ENCODE data around the gene CABLES2.

CABLES2 gene

DNA sequence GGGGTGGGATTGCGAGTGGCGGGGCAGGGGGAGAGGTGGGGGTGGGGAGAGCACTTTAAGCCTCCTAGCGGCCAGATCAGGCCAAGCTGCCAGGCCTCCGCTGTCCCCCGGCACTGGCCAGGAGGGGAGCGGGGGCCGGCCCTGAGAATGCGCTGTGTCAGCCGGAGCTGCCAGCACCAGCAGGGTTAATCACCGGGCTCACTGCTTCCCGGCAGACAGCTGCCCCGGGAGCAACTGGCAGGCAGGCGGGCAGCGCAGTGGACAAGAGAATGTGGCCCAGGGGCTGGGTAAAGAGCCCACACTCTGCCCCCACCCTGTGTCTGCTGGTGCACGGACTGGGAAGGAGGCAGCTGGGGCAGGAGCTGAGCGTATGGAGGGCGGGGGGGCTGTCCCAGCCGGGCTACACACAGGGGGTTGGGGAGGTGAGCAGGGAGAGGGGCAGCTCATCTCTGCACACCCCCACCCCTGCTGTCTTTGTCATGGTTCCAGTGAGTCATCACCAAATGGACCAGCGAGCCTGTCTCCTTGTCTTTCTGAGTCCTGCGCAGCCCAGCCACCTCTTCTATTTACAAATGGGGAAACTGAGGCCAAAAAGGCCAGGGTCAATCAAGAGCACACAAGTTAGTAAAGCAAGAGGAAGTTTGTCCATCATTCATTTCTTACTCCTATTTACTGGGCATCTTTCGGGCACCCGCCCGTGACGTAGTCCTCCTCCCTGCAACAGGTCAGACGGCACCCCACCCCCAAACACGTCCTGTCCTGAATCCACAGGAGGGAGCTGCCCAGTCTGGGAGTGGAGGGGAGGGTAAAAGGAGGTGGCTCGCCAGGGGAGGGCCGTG is 37.9 kb downstream of the CABLES2 start:
- DNase-seq, result no peak

DNA sequence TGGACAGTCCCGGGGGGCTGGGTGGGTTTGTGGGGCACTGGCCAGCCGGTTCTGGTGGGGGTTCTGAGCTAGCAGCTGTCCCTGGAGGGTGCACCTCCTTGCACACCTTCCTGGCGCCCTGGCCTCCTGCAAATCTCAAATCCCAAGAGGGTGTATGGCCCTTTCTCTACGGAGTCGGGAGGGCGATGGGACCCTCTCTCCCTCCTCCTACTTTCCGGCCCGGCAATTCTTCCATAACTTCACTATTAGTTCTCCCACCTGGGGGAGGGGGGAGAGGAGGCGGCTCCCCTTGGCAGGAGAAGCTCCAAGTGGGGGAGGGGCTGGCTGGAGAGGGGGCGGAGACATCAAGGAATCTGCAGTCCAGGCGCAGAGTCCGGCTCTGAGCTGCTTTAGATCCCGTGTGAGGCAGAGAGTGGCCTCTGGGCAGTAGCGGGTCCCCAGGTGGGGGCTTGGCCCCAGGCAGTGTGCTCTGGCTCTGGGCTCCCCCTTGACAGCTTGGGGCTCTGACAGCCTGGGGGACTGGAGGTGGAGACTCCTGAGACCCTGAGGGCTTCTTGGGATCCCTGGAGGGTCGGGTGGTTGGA is 38.6 kb downstream of the CABLES2 start:
- DNase-seq, result no peak

GRCh38 chr20:62367633-62368391 is 39.3 kb downstream of the CABLES2 start:
- DNase-seq, result no peak

- DNase-seq, result no peak
These were observed 39.9 kb downstream of the CABLES2 start, which contains the start of gene LAMA5 for GRCh38 chr20:62367136-62367632. Gene LAMA5 (minus strand): TSS chr20:62367312. CDS start chr20:62367245, 67 bp downstream.

DNA sequence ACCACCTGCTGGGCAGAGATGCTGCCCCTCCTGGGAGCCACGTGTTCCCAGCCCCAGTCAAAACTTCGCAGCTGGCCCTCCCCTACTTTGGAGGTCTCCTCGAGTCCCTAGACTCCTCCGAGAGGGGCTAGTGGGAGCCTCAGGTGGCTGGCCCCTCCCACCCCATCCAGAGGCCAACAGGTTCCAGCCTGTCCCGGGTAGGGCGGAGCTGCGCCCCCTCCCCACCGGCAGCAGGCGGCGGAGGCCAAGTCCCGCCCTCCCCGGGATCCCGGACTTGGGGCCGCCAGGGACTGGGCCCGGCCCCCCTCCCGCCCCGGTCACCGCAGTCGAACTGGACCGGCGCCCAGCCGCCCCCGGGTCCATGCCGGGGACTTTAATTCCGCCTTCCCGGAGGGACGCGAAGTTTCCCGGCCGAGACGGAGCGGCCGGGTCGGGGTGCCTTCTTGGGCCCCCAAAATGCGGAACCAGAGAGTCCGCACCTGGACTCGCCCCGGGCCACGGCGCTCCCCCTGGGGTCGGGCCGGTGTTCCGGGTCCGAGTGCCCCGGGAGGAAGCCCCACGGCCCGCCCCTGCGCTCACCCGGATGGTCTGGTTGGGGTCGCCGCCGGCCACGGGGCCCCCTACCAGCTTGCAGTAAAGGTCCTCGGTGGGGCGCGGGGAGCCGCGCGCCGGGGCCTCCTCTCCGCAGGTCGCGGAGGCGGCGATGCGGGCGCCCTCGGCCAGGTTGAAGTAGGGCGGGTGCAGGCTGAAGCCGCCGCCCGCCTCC is 40.5 kb downstream of the CABLES2 start:
- DNase-seq, result no peak

GRCh38 chr20:62365814-62366369 is 41.2 kb downstream of the CABLES2 start:
- DNase-seq, result no peak

DNA sequence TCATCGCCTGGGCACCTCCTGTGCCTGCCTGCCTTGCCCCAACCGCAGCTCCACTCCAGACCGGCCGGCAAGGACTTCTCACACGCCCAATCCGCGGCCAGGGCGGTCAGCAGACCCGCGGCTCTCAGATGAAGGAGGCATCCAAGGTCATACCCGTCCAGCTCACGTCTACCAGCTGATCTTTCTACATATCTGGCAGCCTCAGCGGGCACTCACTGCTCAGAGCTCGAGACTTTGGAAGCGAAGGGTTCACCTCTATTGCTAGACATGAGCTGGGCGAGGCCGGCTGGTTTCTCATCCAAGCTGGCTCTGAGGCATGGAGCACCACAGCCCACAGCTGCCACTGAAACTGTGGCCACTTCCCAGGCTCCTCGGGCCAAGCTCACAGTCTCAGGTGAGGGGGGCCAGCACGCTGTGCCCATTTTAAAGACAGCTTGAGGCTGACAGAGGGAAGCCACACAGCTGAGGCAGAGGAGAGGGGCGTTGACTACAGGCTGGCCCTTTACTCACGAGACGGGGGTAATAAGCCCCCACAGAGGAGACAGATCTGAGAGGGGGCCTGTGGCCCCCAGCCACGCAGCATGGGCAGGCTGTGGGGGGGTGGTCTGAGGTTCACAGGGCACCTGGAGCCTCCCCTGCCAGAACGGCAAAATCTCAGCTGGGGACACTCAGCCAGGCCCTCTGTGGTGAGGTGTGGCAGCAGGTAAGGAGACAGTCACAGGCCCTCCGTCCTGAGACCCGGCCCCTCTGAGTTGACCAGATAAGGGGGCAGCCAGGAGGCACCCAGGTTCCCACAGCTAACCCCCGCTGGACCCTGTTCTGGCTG is 42.0 kb downstream of the CABLES2 start:
- no peak for DNase-seq

DNA sequence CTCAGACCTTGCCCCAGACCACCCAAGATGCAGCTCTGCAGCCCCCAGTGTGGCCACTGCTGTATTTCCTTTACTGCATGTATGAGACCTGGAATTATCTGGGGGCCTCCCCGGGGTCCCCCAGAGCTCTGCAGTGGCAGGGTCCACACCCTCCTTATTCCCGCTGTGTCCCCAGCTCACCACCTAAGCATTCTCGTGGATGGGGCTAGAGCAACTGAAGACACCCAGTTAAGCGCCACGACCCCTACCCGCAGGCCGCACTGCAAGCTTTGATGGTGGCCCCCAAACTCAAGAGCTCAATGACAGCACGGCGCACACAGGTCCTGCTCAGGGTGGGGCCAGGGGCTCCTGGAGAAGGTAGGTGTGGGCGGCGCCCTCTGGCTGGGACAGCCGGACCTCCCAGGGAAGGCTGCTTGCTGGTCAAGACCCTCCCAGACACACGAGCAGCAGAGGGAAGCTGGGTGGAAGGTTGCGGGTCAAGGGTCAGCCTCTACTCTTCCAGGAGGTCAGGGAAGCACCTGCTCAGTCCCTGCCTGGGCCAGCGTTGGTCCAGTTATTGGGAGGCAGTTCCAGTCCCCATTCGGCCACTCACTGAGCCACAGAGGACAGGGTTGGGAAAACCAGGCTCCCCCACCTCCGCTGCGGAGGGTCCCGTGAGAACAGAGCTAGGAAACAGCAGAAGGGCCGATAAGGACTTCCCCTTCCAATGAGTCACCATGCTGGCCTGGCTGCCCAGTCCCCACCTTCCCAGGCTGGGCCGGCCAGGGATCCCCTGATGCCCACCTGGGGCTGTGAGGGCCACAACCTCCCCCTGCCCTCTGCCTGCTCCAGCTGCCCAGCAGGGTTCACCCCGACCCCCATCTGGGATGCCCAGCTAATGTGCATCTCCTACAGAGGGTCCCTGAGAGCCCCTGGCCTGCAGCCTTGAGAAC is 42.9 kb downstream of the CABLES2 start:
- DNase-seq, result no peak

DNA sequence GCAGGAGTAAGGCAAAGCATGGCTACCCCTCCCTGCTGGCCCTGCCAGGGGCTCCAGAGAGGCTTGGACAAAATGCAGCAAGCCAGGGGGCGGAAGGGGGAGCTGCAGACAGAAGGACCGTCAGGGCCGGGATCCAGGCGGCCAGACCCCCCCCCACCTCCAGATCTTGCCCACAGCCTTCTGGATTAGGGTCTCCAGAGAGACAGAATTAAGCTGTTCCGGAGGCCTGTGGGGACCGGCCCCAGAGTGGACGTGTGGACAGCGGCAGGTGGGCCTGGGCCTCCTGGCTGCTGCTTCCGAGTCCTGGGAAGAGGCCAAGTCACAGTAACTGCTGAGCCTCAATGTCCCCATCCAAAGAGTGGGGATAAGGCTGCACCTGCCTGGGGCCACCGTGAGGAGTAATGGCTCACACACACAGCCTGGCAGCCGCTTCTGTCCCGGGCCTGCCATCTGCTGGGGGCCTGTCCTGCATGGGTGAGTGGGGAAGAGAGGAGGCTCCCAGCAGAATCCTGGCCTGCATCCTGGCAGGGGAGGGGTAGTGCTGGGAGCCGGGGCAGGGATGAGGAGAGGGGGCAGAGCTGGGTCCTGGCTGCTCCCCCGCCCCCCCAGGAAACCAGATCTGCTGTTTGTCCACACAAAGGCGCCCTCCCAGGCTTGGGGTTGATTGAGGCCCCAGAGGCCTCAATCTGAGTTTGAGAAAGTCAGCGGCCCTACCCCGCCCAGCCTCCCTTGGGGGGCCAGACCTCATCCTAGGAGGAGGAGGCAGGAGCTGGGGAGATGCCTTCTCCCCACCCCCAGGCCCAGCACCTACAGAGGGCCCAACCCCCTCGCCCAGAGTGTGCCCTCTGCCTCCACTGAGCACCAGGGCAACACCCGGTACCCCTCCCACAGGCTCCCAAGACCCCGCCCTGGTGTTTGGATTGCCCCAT is 43.8 kb downstream of the CABLES2 start:
- DNase-seq, result no peak

DNA sequence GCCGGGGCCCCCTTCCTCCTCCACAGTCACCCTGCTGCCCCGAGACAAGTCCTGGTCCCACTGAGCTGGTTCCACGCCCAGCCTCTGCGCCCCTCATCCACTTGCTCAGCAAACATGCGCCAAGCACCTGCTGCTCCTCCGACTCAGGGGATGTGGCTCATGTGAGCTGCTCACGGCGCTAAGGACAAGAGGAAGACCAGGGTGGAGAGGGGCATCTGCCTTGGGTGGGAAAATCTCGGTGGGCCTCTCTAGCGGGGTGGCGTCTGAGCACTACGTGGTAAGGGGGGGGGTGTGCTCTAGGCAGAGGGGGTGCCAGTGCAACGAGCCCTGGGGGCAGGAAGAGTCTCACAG is 44.5 kb downstream of the CABLES2 start:
- no peak for DNase-seq

- DNase-seq, result no peak
These were observed 45.1 kb downstream of the CABLES2 start for GRCh38 chr20:62361799-62362589.

DNA sequence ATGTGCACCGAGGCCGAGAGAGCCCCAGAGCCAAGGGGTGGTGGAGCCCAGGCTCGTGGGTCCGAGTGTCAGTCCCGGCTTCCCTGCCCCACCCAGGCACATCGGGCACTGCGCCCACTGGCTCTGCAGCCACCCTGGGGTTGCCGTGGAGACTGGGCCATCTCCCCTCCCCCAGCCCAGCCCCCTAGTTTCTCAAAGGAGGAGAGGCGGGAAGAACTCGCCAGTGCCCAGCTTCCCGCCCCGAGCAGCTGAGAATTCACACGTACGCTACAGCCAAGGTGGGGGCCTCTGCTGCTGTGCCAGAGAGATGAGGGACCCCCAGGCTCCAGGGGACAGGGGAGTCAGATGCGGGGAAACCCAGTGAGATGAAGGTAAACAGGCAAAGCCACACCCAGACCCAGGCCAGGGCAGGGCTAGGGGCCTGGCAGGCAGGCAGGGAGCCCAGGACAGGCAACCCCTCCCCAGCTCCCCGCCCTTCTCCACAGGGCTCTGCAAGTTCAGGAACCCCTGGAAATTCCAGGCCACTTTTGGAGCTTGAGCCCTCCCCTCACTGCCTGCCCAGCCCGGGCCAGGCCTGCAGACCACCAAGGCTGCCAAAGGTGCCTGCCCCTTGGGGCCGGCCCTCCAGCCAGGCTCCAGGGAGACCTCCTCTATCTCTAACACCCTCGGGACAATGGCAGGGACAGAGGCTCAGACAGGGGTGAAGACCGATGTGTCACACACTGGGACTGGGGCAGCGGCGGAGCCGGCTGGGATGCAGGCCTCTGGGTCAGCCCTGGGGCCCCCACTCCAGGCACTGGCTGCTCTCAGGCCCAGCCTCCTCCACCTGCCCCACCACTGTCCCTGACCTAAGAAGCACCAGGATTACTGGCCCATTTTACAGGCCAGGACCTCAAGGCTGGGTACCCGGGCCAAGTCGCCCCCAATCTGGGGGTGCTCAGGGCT is 46.0 kb downstream of the CABLES2 start:
- no peak for DNase-seq

DNA sequence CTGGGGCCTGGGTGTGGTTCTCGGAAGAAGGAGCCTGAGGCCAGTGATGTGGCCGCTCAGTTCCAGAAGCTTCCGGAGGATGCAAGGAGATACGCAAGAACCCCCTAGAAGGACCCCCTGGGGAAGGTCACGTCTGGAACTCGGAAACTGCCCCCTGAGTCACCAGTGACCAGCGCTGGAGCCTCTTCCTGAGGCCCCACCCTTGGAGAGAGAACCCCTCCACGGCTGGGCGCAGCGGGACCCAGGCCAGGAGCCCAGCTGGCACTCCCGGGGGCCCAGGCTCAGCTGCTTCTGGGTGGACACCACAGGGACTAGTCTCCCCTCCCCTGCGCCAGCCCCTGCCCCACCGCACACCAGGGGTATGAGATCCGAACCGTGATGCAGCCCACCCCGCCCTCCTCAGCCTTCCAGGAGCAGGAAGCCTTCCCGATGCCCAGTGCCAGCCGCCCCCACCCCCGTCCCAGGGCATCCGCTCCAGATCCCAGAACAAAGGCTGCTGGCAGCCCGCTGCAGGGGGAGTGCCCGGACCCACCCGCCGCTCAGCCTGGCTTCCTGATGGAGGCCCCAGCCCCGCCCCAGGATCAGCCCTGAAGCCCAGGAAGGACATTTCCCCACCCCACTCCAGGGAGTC is 47.5 kb downstream of the CABLES2 start:
- DNase-seq, result no peak

GRCh38 chr20:62359043-62359490 is 48.0 kb downstream of the CABLES2 start:
- no peak for DNase-seq

DNA sequence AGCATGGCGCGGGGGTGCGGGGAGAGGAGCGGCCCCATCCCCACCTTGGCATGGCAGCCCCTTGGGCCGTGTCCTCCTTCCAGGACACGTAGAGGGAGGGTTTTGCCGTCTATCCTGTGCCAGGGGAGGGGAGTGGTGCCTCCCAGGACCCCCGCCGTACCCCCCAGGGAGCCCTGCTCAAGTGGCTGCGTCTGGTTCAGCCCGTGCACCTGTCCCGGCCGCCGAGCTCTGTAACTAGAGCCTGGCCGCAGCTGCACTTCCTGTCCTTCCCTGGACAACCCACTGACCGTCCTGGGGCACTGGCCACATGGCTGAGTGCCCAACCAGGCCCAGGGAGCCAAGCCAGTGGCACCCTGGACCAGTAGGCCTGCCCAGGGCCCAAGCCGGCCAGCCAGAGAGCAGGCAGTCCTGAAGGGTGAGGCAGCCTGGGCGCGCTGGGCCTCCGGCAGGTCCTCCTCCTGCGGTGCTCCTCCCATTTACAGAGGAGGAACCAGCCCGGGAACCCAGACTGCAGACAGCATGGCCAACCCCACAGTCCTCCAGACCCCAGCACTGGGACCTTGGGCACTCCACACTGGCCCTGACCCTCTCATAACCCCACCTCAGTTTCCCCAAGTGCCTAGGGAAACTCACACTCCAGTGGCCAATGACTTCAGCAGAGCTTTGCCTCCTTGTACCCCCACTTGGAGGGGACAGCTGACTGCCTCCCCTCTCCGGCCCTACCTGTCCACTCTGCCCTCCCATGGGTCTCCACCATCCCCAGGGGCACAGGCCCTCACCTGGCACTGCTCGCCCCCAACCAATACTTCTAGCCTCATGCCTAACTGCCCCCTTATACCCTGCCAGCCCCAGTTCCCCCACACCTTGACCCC is 48.7 kb downstream of the CABLES2 start:
- no peak for DNase-seq

- DNase-seq, result no peak
These were observed 49.4 kb downstream of the CABLES2 start for GRCh38 chr20:62357681-62358080.
